Esophagus squamous epithelium (tissue), 4 donors: Measurements from ENCODE around the gene TMEM132E.

Experiments
- CTCF ChIP-seq, 6 experiments: fragments of 450-650 bp in 4 of 6; fragments of 200-600 bp in 2 of 6; sonication (generic) in 2 of 6; IDR thresholded peaks; one replicate each; pipeline ENCODE4 v1.5.1; 2016 to 2019; ENCODE audit warnings: antibody characterized with exemption in 6 of 6, mild to moderate bottlenecking in 4 of 6, moderate library complexity in 4 of 6
- POLR2A ChIP-seq, 4 donors: fragments of 450-650 bp; IDR thresholded peaks; one replicate each; pipeline ENCODE4 v1.6.1; 2017; ENCODE audit warnings: antibody characterized with exemption in 4 of 4, mild to moderate bottlenecking in 4 of 4, moderate library complexity in 3 of 4

DNA sequence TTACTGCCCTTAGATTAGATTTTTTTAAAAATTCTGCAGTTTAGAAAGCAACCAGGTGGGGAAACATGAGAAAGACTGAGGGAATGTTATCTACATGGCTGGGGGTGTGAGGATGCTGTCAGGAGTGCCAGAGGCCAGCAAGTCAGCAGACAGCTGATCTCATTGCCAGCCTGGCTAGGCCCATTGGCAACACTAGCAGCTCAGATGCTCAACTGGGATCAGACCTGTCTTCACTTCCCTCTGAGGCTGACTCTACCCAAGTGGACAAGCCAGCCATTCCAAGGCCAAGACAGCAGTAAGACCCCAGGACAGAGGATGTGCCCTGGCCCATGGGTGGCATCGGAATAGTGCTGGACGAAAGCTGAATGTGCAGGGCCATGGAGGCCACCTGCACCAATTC, 96.2 kb downstream of the TMEM132E start:
- TF ChIP-seq POLR2A (IDR thresholded peaks at IDR 0.05) (no peak), CTCF (IDR thresholded peaks at IDR 0.05) (no peak)
